NCI-H1436 (cell line): Measurements from ENCODE around the gene BAIAP2L2.
"Not testable (repeated sequence)": the region's sequence is repeated elsewhere in the genome, so short reads cannot be mapped to it uniquely, and the experiment has no call there.

Experiments
- DNase-seq: peaks from one replicate; lab custom pipeline; 2025; lab: John Stamatoyannopoulos, UW

BAIAP2L2 gene, protein sequence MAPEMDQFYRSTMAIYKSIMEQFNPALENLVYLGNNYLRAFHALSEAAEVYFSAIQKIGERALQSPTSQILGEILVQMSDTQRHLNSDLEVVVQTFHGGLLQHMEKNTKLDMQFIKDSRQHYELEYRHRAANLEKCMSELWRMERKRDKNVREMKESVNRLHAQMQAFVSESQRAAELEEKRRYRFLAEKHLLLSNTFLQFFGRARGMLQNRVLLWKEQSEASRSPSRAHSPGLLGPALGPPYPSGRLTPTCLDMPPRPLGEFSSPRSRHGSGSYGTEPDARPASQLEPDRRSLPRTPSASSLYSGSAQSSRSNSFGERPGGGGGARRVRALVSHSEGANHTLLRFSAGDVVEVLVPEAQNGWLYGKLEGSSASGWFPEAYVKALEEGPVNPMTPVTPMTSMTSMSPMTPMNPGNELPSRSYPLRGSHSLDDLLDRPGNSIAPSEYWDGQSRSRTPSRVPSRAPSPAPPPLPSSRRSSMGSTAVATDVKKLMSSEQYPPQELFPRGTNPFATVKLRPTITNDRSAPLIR

DNA sequence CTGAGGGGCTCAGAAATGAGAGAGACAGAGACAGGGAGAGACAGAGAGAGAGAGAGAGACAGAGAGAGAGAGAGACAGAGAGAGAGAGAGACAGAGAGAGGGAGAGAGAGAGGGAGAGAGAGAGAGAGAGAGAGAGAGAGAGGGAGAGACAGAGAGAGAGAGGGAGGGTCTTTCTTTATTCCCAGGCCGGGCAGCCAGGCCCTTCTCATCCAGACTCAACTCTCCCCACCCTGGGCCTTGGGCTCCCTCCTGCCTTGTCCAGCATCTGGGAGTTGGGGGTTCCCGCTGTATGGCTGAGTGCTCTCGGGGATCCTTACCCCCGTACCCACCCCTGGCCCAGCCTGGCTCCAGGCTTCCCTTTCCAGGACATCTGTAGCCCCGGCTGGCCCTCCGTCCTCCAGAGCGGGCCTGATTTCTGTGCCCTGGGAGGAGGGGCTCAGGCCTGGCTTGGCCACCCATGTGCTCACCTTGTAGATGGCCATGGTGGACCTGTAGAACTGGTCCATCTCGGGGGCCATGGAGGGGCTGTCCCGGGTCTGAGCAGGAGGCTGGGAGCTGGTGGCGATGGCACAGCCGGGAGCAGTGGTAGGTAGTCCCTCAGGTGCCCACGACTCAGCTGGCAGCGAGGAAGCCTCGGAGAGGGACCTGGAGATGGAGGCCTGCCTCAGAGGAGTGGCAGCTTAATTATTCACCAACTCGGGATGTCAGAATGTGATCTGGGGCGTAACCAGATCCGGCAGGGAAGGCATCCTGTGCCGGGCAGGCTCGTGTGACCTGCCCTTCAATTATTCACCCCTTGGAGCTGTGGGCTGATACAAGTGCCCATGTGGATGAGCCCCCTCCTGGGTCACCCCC, at the start of gene BAIAP2L2:
BAIAP2L2 (minus strand) TSS at position 677 of the 855 bp plus-strand sequence; CDS start at position 518, 159 bp downstream.
- no peak for DNase-seq

DNA sequence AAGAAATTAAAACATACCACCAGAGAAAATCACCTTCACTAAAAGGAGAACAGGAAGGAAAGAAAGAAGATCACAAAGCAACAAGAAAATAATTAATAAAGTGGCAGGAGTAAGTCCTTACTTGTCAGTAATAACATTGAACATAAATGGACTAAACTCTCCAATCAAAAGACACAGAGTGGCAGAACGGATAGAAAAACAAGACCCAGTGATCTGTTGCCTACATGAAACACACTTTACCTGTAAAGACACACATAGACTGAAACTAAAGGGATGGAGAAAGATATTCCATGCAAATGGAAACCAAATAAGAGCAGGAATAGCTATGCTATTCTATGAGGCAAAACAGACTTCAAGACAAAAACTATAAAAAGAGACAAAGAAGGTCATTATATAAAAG, 45.2 kb upstream of the BAIAP2L2 start:
- no peak for DNase-seq

DNA sequence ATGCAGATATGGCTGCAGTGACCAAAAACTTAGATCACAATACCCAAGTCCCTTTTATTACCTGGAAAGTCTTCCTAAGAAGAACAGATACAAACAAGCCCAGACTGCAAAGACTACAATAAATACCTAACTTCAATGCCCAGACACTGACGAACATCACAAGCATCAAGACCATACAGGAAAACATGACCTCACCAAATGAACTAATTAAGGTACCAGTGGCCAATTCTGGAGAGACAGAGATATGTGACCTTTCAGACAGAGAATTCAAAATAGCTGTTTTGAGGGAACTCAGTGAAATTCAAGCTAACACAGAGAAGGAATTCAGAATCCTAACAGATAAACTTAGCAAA, 44.1 kb upstream of the BAIAP2L2 start:
- DNase-seq, result not testable (repeated sequence)

DNA sequence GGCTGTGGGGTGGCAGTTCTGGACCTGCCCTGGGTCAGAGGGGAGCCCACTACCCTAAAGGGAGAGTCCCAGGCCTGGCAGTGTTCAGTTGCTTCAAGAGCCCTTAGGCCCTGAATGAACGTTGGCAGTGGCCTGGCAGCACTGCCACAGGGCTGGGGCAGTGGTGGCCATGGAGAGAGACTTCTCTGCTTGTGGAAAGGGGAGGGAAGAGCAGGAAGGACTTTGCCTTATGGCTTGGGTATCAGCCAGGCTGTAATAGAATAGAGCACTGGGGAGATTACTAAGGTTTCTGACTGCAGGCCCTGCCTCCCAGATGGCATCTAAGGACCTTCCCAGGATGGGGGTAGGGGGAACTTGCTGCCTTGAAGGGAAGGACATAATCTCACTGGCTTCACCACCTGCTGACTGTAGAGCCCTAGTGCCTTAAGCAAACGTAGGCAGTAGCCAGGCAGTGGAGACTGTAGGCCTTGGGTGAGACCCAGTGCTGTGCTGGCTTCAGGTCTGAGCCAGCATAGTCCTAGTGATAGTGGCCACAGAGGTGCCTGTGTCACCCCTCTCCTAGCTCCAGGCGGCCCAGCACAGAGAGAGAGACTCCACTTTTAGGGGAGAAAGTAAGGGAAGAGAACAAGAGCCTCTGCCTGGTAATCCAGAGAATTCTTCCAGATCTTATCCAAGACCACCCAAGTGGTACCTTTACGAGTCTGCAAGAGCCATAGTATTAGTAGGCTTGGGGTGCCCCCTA, 43.5 kb upstream of the BAIAP2L2 start:
- DNase-seq, result no peak

DNA sequence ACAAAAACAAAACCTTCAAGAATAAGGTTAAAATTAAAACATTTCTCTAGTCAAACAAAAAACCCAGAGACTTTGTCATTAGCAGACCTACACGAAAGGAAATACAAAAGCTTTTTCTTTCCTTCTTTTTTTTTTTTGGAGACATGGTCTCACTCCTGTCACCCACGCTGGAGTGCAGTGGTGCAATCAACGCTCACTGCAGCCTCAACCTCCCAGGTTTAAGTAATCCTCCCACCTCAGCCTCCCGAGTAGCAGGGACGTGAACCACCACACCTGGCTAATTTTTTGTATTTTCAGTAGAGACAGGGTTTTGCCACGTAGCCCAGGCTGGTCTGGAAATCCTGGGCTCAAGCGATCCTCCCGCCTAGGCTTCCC, 40.6 kb upstream of the BAIAP2L2 start:
- no peak for DNase-seq

DNA sequence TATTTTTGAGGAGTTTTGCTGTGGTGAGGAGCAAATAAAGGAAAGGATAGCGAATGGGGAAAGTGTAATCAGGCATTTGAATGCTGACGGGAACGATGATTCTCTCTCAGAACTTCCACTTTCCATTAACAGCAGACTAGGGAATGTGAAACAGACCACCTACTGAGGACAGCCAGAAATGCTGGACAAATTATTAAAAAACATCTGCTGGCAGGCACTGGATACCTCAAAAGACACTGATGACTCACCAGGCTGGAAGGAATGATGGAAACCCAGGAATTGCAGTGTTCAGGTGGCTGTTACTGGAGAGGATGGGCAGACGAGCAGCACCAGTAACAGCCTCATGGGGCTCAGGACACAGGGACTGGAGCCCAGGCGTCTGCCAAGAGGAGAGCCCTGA, 37.8 kb upstream of the BAIAP2L2 start:
- DNase-seq, result no peak

DNA sequence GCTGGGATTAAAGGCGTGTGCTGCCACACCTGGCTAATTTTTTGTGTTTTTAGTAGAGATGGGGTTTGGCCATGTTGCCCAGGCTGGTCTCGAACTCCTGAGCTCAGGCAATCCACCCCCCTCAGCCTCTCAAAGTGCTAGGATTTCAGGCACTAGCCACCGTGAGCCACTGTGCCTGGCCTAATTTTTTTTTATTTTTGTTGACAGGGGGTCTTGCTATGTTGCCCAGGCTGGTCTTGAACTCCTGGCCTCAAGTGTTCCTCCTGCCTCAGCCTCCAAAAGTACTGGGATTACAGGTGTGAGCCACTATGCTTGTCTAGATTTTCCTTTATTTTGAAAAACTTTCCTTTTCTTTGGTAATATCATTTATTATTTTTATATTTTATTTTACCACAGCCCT, 35.7 kb upstream of the BAIAP2L2 start:
- DNase-seq, result not testable (repeated sequence)

DNA sequence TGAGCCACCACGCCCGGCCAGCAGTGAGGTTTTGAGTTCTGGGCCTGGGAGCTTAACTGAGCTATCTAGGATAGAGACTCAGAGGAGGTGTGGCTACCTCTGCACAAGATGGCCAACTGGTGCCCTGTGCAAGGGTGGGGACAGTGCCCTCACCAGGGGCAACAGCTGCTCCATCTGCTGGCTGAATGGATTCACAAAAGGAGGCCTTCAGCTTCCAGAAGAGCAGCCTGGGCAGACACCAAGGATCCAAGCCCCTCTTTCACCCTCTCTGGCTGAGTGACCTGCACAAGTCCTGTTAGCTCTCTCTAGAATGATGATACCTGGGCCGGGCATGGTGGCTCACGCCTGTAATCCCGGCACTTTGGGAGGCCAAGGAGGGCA, 33.5 kb upstream of the BAIAP2L2 start:
- DNase-seq, result no peak

DNA sequence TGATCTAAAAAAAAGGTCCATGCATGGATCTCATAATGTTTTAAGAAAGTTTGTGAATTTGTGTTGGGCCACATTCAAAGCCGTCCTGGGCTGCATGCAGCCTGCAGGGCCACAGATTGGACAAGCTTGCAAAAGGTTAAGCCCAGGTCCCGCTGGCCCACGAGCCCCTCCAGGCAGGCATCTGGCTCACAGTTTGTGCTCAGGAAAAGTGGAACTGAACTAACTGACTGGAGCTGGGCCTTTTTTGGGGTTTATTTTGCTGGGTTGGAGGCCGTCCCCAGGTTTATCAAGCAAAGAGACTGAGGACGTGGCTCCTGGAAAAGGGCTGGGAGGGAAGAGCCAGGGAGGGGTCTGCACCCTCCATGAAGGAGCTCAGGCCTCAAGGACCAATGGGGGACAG, 32.1 kb upstream of the BAIAP2L2 start:
- no peak for DNase-seq

DNA sequence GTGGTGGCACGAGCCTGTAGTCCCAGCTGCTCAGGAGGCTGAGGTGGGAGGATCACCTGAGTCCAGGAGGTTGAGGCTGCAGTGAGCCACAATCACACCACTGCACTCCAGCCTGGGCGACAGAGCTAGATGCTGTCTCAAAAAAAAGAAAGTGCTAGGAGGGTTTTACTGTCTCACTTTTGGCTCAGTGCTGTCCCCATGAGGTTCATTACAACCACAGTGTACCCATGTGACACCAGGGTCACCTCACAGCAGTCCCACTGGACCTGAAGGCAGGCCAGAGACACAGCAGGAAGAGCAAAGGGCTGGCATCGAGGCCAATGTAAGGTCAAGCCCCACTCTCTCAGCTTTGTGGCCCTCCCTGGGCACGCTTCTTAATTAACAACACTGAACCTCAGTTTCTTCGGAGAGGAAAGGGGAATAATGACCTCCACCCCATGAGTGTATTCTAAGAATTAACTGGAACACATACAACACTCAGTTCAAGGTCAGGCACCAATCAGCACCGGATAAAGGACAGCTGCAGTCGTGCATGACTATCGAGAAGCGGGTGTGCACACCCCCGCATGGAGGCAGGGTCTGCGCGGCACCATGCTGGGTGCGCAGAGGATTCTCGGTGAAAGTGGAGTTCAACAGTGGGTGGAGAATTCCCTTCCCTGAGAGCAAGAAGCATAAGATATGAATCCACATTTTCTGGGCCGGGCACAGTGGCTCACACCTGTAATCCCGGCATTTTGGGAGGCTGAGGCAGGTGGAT, 30.9 kb upstream of the BAIAP2L2 start:
- no peak for DNase-seq

DNA sequence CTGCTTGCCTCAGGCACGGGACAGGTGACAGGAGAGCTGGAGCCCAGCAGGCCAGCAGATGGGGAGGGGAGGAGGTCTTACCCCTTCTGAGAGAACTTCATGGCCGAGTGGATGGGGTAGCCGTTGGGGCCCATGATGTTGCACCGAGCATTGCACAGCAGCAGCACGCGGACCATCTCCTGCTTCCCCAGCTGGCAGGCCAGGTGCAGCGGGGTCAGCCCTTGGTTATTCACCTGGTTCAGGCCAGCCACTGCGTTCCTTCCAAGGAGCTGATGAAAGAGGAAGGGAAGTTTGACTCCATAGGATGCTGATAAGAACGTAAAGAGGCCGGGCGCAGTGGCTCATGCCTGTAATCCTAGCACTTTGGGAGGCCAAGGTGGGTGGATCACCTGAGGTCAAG, 29.4 kb upstream of the BAIAP2L2 start:
- no peak for DNase-seq

DNA sequence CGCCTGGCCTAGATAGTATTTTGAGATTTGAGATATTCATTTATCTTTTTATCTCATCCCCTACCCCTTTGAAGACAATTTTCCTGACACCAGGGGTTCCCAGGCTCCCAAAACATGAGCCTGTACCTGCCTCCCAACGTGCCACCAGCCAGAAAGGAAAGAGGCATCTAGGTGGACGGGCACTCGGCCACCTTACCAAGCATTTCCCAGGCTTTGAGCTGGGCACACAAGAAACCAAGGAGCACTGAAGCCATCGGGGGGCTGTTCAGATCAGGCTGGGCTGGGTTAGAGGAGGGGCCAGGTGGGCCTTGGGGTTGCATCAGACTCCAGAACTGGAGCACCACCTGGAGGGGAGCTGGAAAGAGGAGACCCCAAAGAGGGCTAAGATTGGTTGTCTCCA, 28.5 kb upstream of the BAIAP2L2 start:
- no peak for DNase-seq

DNA sequence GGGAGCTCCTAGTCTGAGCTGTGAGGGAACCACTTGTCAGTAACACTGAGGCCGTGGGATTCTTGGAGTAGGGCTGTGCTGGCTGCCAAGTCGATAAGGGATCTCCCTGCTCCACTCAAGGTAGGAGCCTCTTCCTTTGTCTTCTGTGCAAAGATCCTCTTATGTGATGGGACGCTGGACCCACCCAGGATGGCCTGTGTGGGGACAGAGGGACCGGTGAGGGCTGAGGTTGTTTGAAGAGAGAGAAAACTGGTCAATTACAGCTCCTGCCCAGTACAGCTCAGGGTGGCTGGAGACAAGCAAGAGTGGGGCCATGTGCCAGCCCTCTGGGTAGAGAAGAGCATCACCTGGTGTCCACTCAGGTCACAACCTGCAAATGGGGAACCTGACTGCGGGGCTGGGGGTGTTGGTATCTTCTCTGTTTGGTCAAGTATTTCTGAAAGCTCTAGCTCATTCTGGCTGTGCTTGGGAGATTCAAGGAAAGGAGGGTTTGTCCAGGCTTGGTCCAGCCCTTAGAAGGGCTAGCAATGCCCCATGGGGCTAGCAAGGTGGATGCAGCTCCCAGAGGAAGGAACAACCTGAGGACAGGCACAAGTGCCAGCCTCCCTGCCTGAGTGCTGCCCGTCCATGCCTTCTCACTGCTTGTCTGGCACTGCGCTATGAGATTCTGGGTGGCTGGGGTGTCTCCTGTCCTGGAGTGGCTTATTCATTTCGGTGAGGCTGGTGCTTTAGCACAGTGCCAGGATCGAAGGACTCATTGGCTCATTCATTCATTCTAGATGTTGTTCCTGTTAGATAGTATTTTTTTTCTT, 27.6 kb upstream of the BAIAP2L2 start:
- DNase-seq, result no peak

DNA sequence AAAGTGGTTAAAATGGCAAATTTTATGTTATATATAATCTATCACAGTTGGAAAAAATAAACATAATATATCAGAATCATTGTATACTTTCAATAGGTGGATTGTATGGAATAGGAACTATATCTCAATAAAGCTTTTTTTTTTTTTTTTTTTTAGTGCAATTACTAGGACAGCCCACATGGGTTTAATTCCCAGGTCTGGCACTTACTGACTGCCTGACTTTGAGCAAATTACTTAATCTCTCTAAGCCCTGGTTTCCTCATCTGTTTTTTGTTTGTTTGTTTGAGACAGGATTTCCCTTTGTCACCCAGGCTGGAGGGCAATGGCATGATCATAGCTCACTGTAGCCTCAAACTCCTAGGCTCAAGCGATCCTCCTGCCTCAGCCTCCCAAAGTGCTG, 26.1 kb upstream of the BAIAP2L2 start:
- no peak for DNase-seq

DNA sequence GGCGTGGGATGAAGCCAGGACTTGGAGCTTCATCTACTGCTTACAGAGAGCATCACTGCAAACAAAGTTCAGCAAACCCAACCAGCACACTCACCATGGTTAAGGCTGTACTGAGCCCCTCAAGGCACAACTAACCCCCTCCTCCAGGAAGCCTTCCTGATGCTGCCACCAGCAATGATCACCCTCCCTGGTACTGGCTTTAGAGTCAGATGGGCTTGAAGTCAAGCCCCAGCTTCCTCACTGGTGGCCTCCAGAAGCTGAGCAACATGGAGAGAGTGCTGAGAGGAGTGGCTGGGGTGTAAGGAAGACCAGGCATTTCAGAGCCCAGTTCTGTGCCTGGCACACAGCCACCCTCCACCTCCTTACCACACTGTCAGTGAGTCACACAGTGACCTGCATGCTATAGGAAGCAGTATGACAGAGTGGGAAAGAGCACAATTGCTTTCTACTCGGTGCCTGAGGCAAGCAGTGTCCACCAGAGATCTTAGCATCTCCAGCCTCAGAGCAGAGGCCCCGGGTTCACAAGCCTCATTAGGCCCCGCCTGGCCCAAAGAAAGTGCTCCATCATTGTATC, 24.7 kb upstream of the BAIAP2L2 start:
- no peak for DNase-seq

DNA sequence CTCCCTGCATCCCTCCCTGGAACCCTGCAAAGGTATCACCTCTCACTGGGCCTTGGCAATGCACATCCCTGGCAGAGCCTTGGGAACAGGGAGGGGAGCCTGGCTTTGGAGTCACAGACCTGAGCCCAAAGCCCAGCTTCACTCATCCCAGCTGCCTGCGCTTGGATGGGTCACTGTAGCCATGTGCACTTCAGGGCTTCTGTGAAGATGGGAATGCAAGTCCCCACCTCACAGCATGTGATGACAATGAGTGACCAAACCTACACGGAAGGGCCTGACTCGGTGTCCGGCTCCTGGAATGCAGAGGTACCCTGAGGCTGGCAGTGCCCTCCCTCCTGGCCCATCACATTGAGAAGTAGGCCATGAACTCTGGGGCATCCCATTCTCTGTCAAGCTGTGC, 22.8 kb upstream of the BAIAP2L2 start:
- no peak for DNase-seq

DNA sequence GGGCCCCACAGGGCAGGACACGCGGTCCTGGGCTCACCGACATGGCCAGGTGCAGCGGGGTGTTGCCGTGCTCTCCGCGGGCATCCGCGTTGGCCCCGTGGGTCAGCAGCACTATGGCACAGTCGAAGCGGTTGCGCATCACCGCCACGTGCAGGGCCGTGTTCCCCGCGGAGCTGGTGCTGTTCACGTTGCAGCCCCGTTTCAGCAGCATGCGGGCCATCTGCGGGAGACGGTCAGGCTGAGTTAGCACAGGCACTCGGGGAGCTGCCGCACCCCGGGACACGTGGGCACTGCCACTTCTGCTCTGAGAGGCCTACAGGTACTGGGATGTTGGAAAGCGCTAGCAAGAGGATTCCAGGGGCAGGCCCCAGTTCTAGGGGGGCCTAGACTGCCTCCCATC, 22.3 kb upstream of the BAIAP2L2 start:
- DNase-seq, result no peak

DNA sequence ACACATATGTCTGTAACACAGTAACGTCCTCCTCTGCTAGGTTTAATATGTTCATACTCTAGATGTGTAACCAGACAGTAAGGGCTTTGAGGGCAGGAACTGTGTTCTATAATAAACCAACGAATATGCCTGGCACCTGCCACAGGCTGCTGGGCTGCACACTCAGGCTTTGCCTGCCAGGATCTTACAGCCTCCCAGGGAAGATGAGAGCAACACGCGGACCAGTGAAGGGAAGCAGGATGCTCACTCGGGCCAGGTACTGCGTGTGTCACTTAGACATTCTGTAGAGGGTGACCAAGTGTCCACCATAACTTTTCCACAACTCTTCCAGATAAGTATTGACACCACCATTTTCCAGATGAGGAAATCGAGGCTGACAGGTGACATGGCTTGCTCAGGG, 21.7 kb upstream of the BAIAP2L2 start:
- DNase-seq, result no peak

DNA sequence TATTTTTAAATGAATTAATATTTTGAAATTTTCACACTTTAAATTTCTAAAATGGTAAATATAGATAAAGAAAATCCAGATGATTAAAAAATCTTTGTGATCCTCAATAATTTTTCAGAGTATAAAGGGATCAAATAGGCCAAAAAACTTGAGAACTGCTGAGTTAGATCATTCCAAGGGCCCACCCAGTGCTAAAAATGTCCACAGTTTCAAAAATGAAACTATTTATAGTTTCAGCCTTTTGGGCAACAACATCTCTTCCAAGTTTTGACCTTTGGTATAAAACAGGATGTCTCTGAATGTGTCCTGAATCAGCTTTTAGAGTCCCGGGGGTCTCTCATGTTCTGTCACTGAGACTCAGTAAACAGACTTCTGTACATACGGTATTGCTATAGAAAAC, 20.9 kb upstream of the BAIAP2L2 start:
- DNase-seq, result no peak

DNA sequence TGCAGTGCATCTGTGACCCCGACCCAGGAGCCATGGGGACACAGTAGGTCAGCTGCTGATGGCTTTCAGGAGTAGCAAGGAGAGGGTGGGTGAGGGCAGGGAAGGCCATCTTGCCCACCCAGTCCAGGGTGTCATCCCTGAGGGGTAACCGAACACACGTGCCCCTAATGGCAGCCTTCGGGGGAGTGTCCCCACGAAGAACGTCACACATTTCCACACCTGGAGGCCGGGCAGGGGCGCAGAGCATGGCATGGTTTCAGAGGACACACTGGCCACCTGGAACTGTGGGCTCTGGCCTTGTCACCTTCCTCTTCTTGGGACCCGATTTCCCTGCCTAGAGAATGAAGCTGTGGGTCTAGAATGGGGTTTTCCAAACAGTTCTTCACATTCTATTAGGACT, 19.4 kb upstream of the BAIAP2L2 start:
- no peak for DNase-seq

DNA sequence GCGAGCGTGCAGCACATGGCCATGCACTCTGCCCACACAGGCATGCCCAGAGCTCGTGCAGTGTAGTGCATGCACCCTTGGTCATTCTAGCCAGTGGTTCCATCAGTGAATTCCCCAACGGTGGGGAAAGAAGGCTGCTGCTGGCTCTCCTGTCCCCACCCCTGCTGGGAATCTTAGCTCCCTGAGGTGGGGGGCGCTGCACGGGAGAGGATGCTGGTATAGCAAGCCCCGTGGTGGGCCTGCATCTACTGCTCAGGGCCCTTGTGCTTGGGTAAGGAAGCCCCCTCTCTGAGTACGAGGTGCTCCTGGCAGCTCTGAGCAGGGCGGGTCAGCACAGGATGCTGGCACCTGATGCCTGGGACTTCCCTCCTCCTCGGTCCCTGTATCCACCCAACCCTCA, 18.5 kb upstream of the BAIAP2L2 start:
- DNase-seq, result no peak
